Activated CD4-positive, alpha-beta T cell treated with anti-CD3 and anti-CD28 coated beads, Interleukin-2, amount 10 ng/mL, durations not matched to agents 24 days and 14 days (primary cell): ENCODE data around the gene SARM1. TPM values are rescaled to one million over a fixed set of nuclear protein-coding genes. Genes with fewer than 3 reads are reported as not detected.

ENCODE experiments used
- DNase-seq: peaks from one replicate; pipeline ENCODE4 v3.0.0; 2022
- H3K27ac Mint-ChIP-seq: one replicate; pipeline ENCODE4 v1.8.0; 2022; ENCODE audit warnings: mild to moderate bottlenecking, mixed read lengths
- H3K27me3 Mint-ChIP-seq: one replicate; pipeline ENCODE4 v1.8.0; 2022; ENCODE audit warnings: mixed read lengths
- H3K36me3 Mint-ChIP-seq: one replicate; pipeline ENCODE4 v1.8.0; 2022; ENCODE audit warnings: low read depth, mild to moderate bottlenecking, mixed read lengths
- H3K4me1 Mint-ChIP-seq: one replicate; pipeline ENCODE4 v1.8.0; 2021; ENCODE audit warnings: mixed read lengths
- H3K4me3 Mint-ChIP-seq: one replicate; pipeline ENCODE4 v1.8.0; 2022; ENCODE audit warnings: mild to moderate bottlenecking, moderate library complexity, mixed read lengths
- H3K9me3 Mint-ChIP-seq: one replicate; pipeline ENCODE4 v1.8.0; 2021; ENCODE audit warnings: mixed read lengths
- intact Hi-C: fragments of 100-400 bp; cut with micrococcal nuclease; formaldehyde crosslinking; loops from one replicate; pipeline ENCODE4 v1.15.1; 2023
- total RNA-seq: library from RNA; stranded (reverse); gene quantifications from 2 replicates; pipeline ENCODE4 v1.2.3, GENCODE V29; 2022

SARM1 gene
- total RNA-seq, 1 donor from 2014 or later, result 37.7 TPM

DNA sequence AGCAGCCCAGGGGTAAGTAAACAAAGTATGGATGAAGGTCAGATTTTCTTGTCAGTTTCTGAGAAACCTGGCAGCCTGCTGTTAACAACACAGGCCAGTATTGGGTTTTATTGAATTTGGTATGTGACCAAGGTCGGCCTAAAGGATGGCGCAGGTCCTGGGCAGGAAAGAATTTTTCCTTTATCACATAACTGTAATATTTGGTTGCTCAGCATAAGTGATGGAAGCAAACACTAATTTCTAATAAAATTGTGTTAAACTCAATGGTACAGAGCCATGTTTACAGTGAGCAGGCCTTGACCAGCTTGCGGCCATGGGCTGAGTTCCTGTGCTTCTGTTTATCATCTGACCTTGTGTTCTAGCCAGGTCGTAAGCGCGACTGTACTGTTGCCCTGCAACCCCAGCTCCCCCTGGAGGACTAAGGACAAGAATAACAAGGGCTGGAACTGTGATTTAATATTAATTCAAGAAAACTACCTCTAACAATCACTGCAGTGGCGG, 24.7 kb upstream of the SARM1 start:
- H3K27ac Mint-ChIP-seq, result no peak overlapping the region
- intact Hi-C loops, result no loop called here
- H3K9me3 Mint-ChIP-seq, result no peaks in the 10 kb centered on the region
- H3K27me3 Mint-ChIP-seq, result no peaks in the 10 kb centered on the region
- no peaks in the 10 kb centered on the region for H3K4me1 Mint-ChIP-seq
- peaks cover 66% of the 10 kb centered on the region for H3K36me3 Mint-ChIP-seq
- DNase-seq, result no peak
- H3K4me3 Mint-ChIP-seq, result no peak overlapping the region

GRCh38 chr17:28347261-28347891, 24.1 kb upstream of the SARM1 start:
- Mint-ChIP-seq H3K27me3 (no peaks in the 10 kb centered on the region), H3K27ac (no peak overlapping the region), H3K9me3 (no peaks in the 10 kb centered on the region), H3K36me3 (peaks cover 65% of the 10 kb centered on the region), H3K4me1 (no peaks in the 10 kb centered on the region), H3K4me3 (no peak overlapping the region)
- no peak for DNase-seq
- intact Hi-C loops, result no loop called here

GRCh38 chr17:28348979-28349378, 22.5 kb upstream of the SARM1 start:
- H3K4me3 Mint-ChIP-seq, result no peak overlapping the region
- no peaks in the 10 kb centered on the region for H3K4me1 Mint-ChIP-seq
- no peaks in the 10 kb centered on the region for H3K9me3 Mint-ChIP-seq
- H3K27me3 Mint-ChIP-seq, result no peaks in the 10 kb centered on the region
- peaks cover 66% of the 10 kb centered on the region for H3K36me3 Mint-ChIP-seq
- no peak for DNase-seq
- intact Hi-C loops, result no loop called here
- H3K27ac Mint-ChIP-seq, result no peak overlapping the region

DNA sequence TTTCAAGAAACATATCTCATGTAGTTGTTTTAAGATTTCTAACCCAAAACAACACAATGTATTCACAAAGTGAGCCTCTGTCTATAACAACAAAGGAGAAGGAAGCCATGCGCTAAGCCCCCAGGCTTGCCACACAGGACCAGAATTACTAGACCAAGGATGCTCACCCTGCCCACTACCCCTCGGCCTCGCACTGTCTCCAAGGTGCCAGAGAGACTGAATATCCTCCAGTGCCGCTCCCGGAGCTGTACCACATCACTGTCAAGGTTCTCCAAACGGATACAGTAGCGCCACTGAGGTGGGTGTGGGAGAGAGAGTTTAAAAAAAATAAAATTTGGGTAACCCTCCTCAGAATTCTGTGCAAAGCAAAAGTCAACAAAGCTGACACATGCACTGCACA, 21.2 kb upstream of the SARM1 start:
- H3K36me3 Mint-ChIP-seq, result peaks cover 72% of the 10 kb centered on the region
- no peak overlapping the region for H3K27ac Mint-ChIP-seq

DNA sequence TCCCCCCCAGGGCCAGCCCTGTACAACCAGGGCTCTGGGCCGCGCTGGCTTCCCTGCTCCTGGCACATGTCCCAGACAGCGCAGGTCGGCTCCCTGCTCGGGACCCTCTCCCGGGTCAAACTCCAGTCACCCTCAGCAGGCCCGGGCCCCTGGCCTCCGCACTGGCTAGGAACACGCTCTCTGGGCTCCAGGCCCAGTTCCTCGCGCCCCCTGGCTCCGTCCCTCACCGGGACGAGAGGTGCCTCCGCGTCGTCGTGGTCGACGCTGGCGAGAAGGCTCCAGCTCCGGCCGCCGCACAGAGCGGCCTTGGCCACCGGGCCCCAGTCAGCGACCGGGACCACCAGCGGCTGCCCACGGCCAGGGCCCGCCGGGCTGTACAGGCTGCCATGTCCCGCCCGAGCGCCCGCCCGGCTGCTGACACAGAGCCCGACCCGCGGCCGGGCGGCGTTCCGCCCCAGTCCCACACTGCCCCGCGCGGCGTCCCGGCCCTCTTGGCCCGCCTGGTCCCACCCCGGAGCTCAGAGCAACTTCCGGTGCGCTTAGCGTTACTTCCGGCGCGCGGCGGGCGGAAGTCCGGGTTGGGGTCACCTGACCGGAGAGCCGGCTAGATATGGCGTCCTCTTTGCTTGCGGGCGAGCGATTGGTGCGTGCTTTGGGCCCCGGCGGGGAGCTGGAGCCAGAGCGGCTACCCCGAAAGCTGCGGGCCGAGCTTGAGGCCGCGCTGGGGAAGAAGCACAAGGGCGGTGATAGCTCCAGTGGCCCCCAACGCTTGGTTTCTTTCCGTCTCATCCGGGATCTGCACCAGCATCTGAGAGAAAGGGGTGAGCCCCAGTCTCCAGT, 14.2 kb upstream of the SARM1 start, which contains the start of gene POLDIP2:
TSS of gene POLDIP2 (minus strand) at position 467 of the 840 bp plus-strand sequence. CDS start at position 388, 79 bp downstream.
- Mint-ChIP-seq H3K4me1 (peaks cover 19% of the 10 kb centered on the region), H3K27me3 (no peaks in the 10 kb centered on the region), H3K9me3 (no peaks in the 10 kb centered on the region), H3K36me3 (peaks cover 42% of the 10 kb centered on the region), H3K4me3 (peak within 1 kb of the TSS; percentile 90), H3K27ac (peak within 1 kb of the TSS; percentile 93)
- intact Hi-C loops, result loop anchor here (1.0 kb wide), 2 partner anchors 14 to 22 kb away; partner anchors contain the start of genes IFT20, SARM1 and TNFAIP1
- peak; percentile 99 for DNase-seq

More for the DNA sequence above, 21.2 kb upstream of the SARM1 start:
- Mint-ChIP-seq H3K27me3 (no peaks in the 10 kb centered on the region), H3K4me1 (peaks cover 3% of the 10 kb centered on the region), H3K9me3 (no peaks in the 10 kb centered on the region), H3K4me3 (no peak overlapping the region)
- intact Hi-C loops, result no loop called here
- no peak for DNase-seq

GRCh38 chr17:28357901-28358197, 13.6 kb upstream of the SARM1 start:
- Mint-ChIP-seq H3K4me1 (peaks cover 19% of the 10 kb centered on the region), H3K27ac (peak overlapping the region; percentile 93), H3K36me3 (peaks cover 40% of the 10 kb centered on the region), H3K27me3 (no peaks in the 10 kb centered on the region), H3K9me3 (no peaks in the 10 kb centered on the region), H3K4me3 (peak overlapping the region; percentile 90)
- intact Hi-C loops, result loop anchor here (1.0 kb wide), 2 partner anchors 13 to 23 kb away; partner anchors contain the start of genes IFT20, SARM1 and TNFAIP1
- DNase-seq, result no peak

GRCh38 chr17:28363186-28363585, 8.3 kb upstream of the SARM1 start:
- no peaks in the 10 kb centered on the region for H3K4me1 Mint-ChIP-seq
- intact Hi-C loops, result no loop called here

DNA sequence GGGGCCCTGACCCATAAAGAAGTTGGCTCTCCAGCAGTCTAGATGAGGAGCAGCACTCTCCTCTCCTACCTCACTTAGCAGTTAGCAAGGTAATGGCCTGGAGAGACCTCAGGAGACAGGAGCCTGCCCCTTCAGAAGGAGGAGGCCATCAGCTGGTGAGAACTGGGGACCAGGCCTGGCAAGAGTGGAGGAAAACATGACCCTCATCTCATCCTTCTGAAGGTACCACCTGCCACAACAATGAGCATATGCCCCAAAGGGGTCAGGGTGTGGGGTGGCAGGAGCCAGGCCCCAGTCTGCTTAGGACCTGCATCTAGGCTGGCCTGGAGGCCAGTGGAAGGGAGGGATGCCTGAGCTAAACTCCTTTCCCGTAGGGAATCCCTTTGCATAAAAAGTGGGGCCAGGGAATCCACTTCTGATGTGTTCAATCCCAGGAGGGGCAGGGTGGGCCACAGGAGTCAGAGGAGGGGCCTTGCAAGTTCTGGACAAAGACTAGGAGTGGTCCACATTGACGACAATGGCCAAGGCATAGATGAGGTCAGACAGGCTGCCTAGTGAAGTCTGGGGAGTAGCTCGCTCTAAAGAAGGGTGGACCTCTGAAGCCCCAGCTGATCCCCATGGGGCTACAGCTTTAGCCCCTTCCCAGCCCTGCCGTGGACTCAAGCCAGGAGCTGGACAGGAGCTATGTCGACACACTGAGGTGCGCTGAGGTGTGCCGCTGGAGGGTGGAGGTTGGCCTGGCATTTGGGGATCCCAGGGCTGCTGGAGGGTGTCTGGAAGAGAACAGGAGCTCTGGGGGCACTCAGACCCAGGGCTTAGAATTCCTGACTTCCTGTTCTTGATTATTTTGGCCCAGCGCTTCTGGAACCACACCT, 7.5 kb upstream of the SARM1 start:
- intact Hi-C loops, result no loop called here
- H3K27me3 Mint-ChIP-seq, result no peaks in the 10 kb centered on the region
- no peak overlapping the region for H3K27ac Mint-ChIP-seq
- no peak for DNase-seq
- no peaks in the 10 kb centered on the region for H3K9me3 Mint-ChIP-seq
- H3K4me1 Mint-ChIP-seq, result no peaks in the 10 kb centered on the region
- H3K36me3 Mint-ChIP-seq, result peaks cover 17% of the 10 kb centered on the region
- no peak overlapping the region for H3K4me3 Mint-ChIP-seq

More at GRCh38 chr17:28363186-28363585, 8.3 kb upstream of the SARM1 start:
- no peaks in the 10 kb centered on the region for H3K9me3 Mint-ChIP-seq
- peaks cover 17% of the 10 kb centered on the region for H3K36me3 Mint-ChIP-seq
- DNase-seq, result no peak
- H3K27ac Mint-ChIP-seq, result no peak overlapping the region
- H3K4me3 Mint-ChIP-seq, result no peak overlapping the region
- H3K27me3 Mint-ChIP-seq, result no peaks in the 10 kb centered on the region

GRCh38 chr17:28364665-28365363, 6.7 kb upstream of the SARM1 start, which contains the start of gene SEBOX:
Gene SEBOX, minus strand, starts transcription at chr17:28365199. Its CDS starts 48 bp downstream, at chr17:28365151.
- H3K27ac Mint-ChIP-seq, result no peak within 1 kb of the TSS
- no peaks in the 10 kb centered on the region for H3K27me3 Mint-ChIP-seq
- no peak for DNase-seq
- H3K4me3 Mint-ChIP-seq, result no peak within 1 kb of the TSS
- H3K4me1 Mint-ChIP-seq, result no peaks in the 10 kb centered on the region
- peaks cover 14% of the 10 kb centered on the region for H3K36me3 Mint-ChIP-seq
- intact Hi-C loops, result no loop called here
- no peaks in the 10 kb centered on the region for H3K9me3 Mint-ChIP-seq

DNA sequence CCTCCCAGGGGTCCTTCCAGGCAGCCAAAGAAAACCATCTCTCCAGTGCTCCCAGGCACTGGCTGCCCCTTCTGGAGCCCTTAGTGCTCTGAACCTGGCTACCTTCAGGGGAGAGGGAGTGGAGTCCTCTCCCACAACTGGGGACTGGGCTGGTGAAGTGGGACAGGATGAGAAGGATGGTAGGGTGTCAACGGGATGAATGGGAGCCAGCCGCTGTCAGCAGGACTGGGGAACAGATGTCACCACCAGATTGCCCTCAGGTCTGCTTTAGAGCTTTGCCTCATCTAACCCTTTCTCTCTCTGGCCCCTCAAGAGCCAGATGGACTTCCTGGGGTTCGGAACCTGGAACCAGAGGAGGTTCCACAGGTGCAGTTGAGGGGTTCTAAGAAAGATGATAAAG, 6.0 kb upstream of the SARM1 start:
- Mint-ChIP-seq H3K27ac (no peak overlapping the region), H3K9me3 (no peaks in the 10 kb centered on the region), H3K36me3 (peaks cover 10% of the 10 kb centered on the region), H3K4me3 (no peak overlapping the region), H3K4me1 (peaks cover 4% of the 10 kb centered on the region), H3K27me3 (no peaks in the 10 kb centered on the region)
- intact Hi-C loops, result no loop called here
- no peak for DNase-seq

DNA sequence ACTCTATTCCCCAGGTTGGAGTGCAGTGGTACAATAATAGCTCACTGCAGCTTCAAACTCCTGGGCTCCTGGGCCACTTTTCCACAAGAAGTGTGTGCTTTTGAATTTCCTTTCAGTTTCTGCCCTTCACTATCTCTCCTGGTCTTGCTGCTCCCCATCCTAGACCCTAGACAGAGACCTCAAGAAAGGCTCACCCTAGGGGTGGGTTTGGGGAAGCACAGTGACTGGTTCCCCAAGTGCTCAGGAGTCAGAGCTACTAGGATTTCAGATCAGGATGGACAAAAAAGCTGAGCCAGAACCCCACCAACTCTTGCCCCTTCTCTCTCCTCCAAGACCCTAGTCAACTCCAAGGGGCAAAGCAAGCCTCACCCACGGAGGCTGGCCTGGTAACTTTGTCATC, 4.9 kb upstream of the SARM1 start:
- no peaks in the 10 kb centered on the region for H3K27me3 Mint-ChIP-seq
- H3K9me3 Mint-ChIP-seq, result no peaks in the 10 kb centered on the region
- H3K4me1 Mint-ChIP-seq, result peaks cover 8% of the 10 kb centered on the region
- no peaks in the 10 kb centered on the region for H3K36me3 Mint-ChIP-seq
- DNase-seq, result no peak
- H3K27ac Mint-ChIP-seq, result no peak overlapping the region
- no peak overlapping the region for H3K4me3 Mint-ChIP-seq
- intact Hi-C loops, result no loop called here

DNA sequence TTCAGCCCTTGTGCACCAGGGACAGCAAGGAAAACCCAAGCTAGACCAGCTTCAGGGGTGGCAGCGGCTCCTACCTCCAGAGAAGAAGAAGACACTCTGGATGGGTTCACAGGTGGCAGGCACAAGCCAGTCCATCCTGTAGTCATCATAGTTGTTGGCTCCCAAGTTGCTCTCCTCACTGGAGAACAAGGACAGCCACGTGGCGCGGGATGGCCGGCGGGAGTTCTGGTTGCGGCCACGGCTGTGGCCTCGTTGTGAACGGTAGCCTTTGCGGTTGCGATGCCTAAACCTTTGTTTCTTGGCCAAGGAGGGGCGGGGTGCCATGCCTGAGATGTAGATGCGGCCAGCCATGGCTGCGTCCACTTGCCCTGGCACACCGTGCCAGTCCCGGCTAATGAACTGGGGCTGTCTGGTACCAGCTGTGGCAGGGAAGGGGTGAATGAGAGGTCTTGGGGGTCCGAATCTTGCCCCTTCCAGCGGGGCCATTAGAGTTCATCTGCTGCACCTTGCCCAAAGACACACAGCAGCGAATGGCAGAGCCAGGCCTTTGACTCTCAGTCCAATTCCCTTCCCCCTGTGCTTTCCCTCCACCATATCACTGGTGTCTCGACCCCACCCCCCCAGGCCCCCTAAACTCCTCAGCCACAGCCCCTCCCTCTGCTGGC, 3.7 kb upstream of the SARM1 start:
- no peak overlapping the region for H3K27ac Mint-ChIP-seq
- H3K36me3 Mint-ChIP-seq, result no peaks in the 10 kb centered on the region
- H3K27me3 Mint-ChIP-seq, result no peaks in the 10 kb centered on the region
- peaks cover 11% of the 10 kb centered on the region for H3K4me1 Mint-ChIP-seq
- intact Hi-C loops, result no loop called here
- DNase-seq, result no peak
- H3K9me3 Mint-ChIP-seq, result no peaks in the 10 kb centered on the region
- no peak overlapping the region for H3K4me3 Mint-ChIP-seq
